Measurements from ENCODE around the gene ZNF584. TPM values are rescaled to one million over a fixed set of nuclear protein-coding genes. Genes with fewer than 3 reads are reported as not detected.

The ZNF584 gene
- total RNA-seq, 1 experiment from 2014 or later: 4.9 TPM

GRCh38 chr19:58428617-58429016 lies 20.2 kb downstream of the ZNF584 start:
- Mint-ChIP-seq H3K27ac (ENCODE audit: unreplicated experiment) (no peak overlapping the region), H3K36me3 (ENCODE audit: insufficient read depth, unreplicated experiment) (no peaks in the 10 kb centered on the region), H3K27me3 (ENCODE audit: insufficient read depth, unreplicated experiment) (peaks cover 3% of the 10 kb centered on the region), H3K4me3 (ENCODE audit: unreplicated experiment) (no peak overlapping the region), H3K4me1 (ENCODE audit: low read depth, unreplicated experiment) (no peaks in the 10 kb centered on the region), H3K9me3 (ENCODE audit: unreplicated experiment) (peaks cover 18% of the 10 kb centered on the region)
- H3K4me3 ChIP-seq (ENCODE audit: low read depth, low read length): no peak overlapping the region
- POLR2A ChIA-PET: no interaction called here
- peaks cover 18% of the 10 kb centered on the region for H3K9me3 ChIP-seq
- DNase-seq: no peak
- no peaks in the 10 kb centered on the region for H3K4me1 ChIP-seq
- TF ChIP-seq CTCF (IDR thresholded peaks at IDR 0.05; ENCODE audit: insufficient read depth in 1 of 2, low read depth in 1 of 2, low read length in 1 of 2, severe bottlenecking in 1 of 2, unreplicated experiment in 1 of 2): no peak
- H3K27me3 ChIP-seq (replicated peaks; ENCODE audit: control insufficient read depth, insufficient read depth, low read length): no peaks in the 10 kb centered on the region; the same call in 1 of the 2 replicates
- intact Hi-C loops (cut with micrococcal nuclease; ENCODE audit: unreplicated experiment): no loop called here
- no TSS peak for BruUV-seq (replicated peaks)
- H3K36me3 ChIP-seq (ENCODE audit: control insufficient read depth, insufficient read depth, low read length): no peaks in the 10 kb centered on the region
- CTCF ChIA-PET: no interaction called here

- Histone ChIP-seq H3K4me1 (no peaks in the 10 kb centered on the region), H3K9me3 (peaks cover 25% of the 10 kb centered on the region), H3K36me3 (ENCODE audit: control insufficient read depth, insufficient read depth, low read length) (no peaks in the 10 kb centered on the region), H3K27me3 (replicated peaks; ENCODE audit: control insufficient read depth, insufficient read depth, low read length) (no peaks in the 10 kb centered on the region; the same call in 1 of the 2 replicates), H3K4me3 (ENCODE audit: low read depth, low read length) (no peak overlapping the region)
- DNase-seq: no peak
- TF ChIP-seq CTCF (IDR thresholded peaks at IDR 0.05; ENCODE audit: insufficient read depth in 1 of 2, low read depth in 1 of 2, low read length in 1 of 2, severe bottlenecking in 1 of 2, unreplicated experiment in 1 of 2): no peak
- POLR2A ChIA-PET: no interaction called here
- intact Hi-C loops (cut with micrococcal nuclease; ENCODE audit: unreplicated experiment): no loop called here
- Mint-ChIP-seq H3K27ac (ENCODE audit: unreplicated experiment) (no peak overlapping the region), H3K4me1 (ENCODE audit: low read depth, unreplicated experiment) (no peaks in the 10 kb centered on the region), H3K27me3 (ENCODE audit: insufficient read depth, unreplicated experiment) (peaks cover 3% of the 10 kb centered on the region), H3K36me3 (ENCODE audit: insufficient read depth, unreplicated experiment) (no peaks in the 10 kb centered on the region), H3K9me3 (ENCODE audit: unreplicated experiment) (peaks cover 18% of the 10 kb centered on the region), H3K4me3 (ENCODE audit: unreplicated experiment) (no peak overlapping the region)
- BruUV-seq (replicated peaks): no TSS peak
- CTCF ChIA-PET: no interaction called here
These were observed 21.3 kb downstream of the ZNF584 start for GRCh38 chr19:58429745-58430144.

GRCh38 chr19:58434217-58434616 lies 25.8 kb downstream of the ZNF584 start:
- no peak for DNase-seq
- Mint-ChIP-seq H3K27ac (ENCODE audit: unreplicated experiment) (no peak overlapping the region), H3K4me3 (ENCODE audit: unreplicated experiment) (no peak overlapping the region), H3K4me1 (ENCODE audit: low read depth, unreplicated experiment) (no peaks in the 10 kb centered on the region), H3K27me3 (ENCODE audit: insufficient read depth, unreplicated experiment) (peaks cover 3% of the 10 kb centered on the region), H3K36me3 (ENCODE audit: insufficient read depth, unreplicated experiment) (no peaks in the 10 kb centered on the region), H3K9me3 (ENCODE audit: unreplicated experiment) (peaks cover 11% of the 10 kb centered on the region)
- intact Hi-C loops (cut with micrococcal nuclease; ENCODE audit: unreplicated experiment): no loop called here
- no TSS peak for BruUV-seq (replicated peaks)
- TF ChIP-seq CTCF (IDR thresholded peaks at IDR 0.05; ENCODE audit: insufficient read depth in 1 of 2, low read depth in 1 of 2, low read length in 1 of 2, severe bottlenecking in 1 of 2, unreplicated experiment in 1 of 2): no peak
- ChIA-PET CTCF (no interaction called here), POLR2A (interaction anchor here (0.6 kb wide), 1 partner anchor 26 kb away, joined by 10 read pairs; no protein-coding TSS in a partner anchor)
- Histone ChIP-seq H3K27me3 (replicated peaks; ENCODE audit: control insufficient read depth, insufficient read depth, low read length) (no peaks in the 10 kb centered on the region; the same call in 1 of the 2 replicates), H3K4me3 (ENCODE audit: low read depth, low read length) (no peak overlapping the region), H3K36me3 (ENCODE audit: control insufficient read depth, insufficient read depth, low read length) (no peaks in the 10 kb centered on the region), H3K4me1 (no peaks in the 10 kb centered on the region), H3K9me3 (peaks cover 25% of the 10 kb centered on the region)
